Body of pancreas (tissue), 4 donors: ENCODE measurements around the gene DPYD.
"Not testable (repeated sequence)": the region's sequence is repeated elsewhere in the genome, so short reads cannot be mapped to it uniquely, and the experiment has no call there.

Source experiments
- POLR2A ChIP-seq, 3 donors: fragments of 450-650 bp; IDR thresholded peaks; one replicate each; pipeline ENCODE4 v1.6.1; 2016; ENCODE audit warnings: antibody characterized with exemption in 3 of 3, mild to moderate bottlenecking in 2 of 3
- TF ChIP-seq, protein P1 (sequence below), 7 experiments: fragments of 450-650 bp in 4 of 7; fragments of 200-600 bp in 3 of 7; sonication (generic) in 3 of 7; IDR thresholded peaks; one replicate each; pipeline ENCODE4 v1.5.1; 2016 to 2019; ENCODE audit warnings: antibody characterized with exemption in 7 of 7

DNA sequence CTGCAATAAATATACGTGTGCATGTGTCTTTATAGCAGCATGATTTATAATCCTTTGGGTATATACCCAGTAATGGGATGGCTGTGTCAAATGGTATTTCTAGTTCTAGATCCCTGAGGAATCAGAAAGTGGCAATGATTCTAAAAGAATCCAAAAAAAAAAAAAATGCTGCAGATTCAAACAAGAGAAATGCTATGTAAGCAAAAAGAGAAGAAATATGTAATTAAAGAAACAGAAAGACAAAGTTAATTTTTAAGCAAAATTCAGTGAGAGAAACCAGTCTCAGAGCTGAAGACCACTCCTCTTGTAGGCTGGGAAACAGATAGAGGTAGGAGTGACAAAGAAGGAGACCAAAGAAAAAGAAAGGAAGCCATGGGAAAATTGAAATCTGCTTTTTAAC is 571.0 kb downstream of the DPYD start:
- TF ChIP-seq, protein P1, sequence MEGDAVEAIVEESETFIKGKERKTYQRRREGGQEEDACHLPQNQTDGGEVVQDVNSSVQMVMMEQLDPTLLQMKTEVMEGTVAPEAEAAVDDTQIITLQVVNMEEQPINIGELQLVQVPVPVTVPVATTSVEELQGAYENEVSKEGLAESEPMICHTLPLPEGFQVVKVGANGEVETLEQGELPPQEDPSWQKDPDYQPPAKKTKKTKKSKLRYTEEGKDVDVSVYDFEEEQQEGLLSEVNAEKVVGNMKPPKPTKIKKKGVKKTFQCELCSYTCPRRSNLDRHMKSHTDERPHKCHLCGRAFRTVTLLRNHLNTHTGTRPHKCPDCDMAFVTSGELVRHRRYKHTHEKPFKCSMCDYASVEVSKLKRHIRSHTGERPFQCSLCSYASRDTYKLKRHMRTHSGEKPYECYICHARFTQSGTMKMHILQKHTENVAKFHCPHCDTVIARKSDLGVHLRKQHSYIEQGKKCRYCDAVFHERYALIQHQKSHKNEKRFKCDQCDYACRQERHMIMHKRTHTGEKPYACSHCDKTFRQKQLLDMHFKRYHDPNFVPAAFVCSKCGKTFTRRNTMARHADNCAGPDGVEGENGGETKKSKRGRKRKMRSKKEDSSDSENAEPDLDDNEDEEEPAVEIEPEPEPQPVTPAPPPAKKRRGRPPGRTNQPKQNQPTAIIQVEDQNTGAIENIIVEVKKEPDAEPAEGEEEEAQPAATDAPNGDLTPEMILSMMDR (IDR thresholded peaks at IDR 0.05) = not testable (repeated sequence)
- not testable (repeated sequence) for TF ChIP-seq POLR2A (IDR thresholded peaks at IDR 0.05)
